HCT116 (cell line): ENCODE results near the gene DTD1. TPM values are rescaled to one million over a fixed set of nuclear protein-coding genes. Genes with fewer than 3 reads are reported as not detected.

ENCODE experiments used
- ATAC-seq: fragments of 200-7000 bp; cut with Tn5 transposase; 2 replicates; pipeline ENCODE4 v1.9.1; 2020; ENCODE audit warnings: mild to moderate bottlenecking, moderate library complexity
- BruUV-seq: library from RNA; stranded (reverse); fragments of 400-500 nt; replicated peaks from 2 replicates; lab custom pipeline; 2021; lab: Mats Ljungman, UMichigan
- CTCF ChIA-PET: fragments of 300-600 bp; sonication (Branson Sonifier 250); formaldehyde crosslinking; loops from one replicate; lab custom pipeline; 2021; ENCODE audit warnings: antibody characterized with exemption; lab: Charles Lee
- POLR2A ChIA-PET: fragments of 300-600, 350-600 bp; sonication (Branson Sonifier 250); formaldehyde crosslinking; loops from one replicate; lab custom pipeline; 2021; ENCODE audit warnings: antibody characterized with exemption; lab: Charles Lee
- RAD21 ChIA-PET, 2 experiments: fragments of 300-600 bp; sonication (Branson Sonifier 250); formaldehyde crosslinking; loops; one replicate each; lab custom pipeline; 2023; ENCODE audit warnings: low total read pairs in 2 of 2; ENCODE audit not compliant: uncharacterized antibody in 2 of 2, unreplicated experiment in 2 of 2, low non-redundant PET in 1 of 2; lab: Charles Lee
- DNase-seq: peaks from one replicate; pipeline ENCODE4 v3.0.0-alpha.2; 2010; ENCODE audit warnings: low read depth, low spot score
- H2AFZ ChIP-seq: fragments of 200-600 bp; shearing (Covaris generic), sonication (generic); 2 replicates; pipeline ENCODE4 v1.6.1; 2017; ENCODE audit warnings: low read depth, mixed run types, mixed read lengths, antibody characterized with exemption, low read length; ENCODE audit not compliant: poor library complexity, severe bottlenecking
- H3K27ac ChIP-seq: 2 replicates; pipeline ENCODE4 v1.5.1; 2012; ENCODE audit warnings: low read depth, low read length
- H3K27me3 ChIP-seq: fragments of 200-600 bp; sonication (generic); 2 replicates; pipeline ENCODE4 v1.6.1; 2016; ENCODE audit warnings: mixed run types, low read length, mixed read lengths; ENCODE audit not compliant: insufficient read depth
- H3K36me3 ChIP-seq, 2 experiments: fragments of 200-500 bp in 1 of 2; fragments of 200-600 bp in 1 of 2; sonication (Bioruptor generic) in 1 of 2; sonication (generic) in 1 of 2; 2 replicates each; pipeline versions ENCODE4 v1.5.1 to v1.6.1; 2014 to 2016; ENCODE audit warnings: low read length in 2 of 2, inconsistent platforms in 1 of 2, mixed read lengths in 1 of 2, mixed run types in 1 of 2; ENCODE audit not compliant: insufficient read depth in 2 of 2, control insufficient read depth in 1 of 2
- H3K4me1 ChIP-seq, 2 experiments: fragments of 200-600 bp in 1 of 2; sonication (generic) in 1 of 2; 2 replicates each; pipeline versions ENCODE4 v1.5.1 to v1.6.1; 2012 to 2017; ENCODE audit warnings: low read length in 2 of 2, inconsistent platforms in 1 of 2, mild to moderate bottlenecking in 1 of 2, mixed read lengths in 1 of 2, mixed run types in 1 of 2, moderate library complexity in 1 of 2; ENCODE audit not compliant: insufficient read depth in 2 of 2, control insufficient read depth in 1 of 2
- H3K4me2 ChIP-seq: fragments of 200-600 bp; sonication (generic); 2 replicates; pipeline ENCODE4 v1.6.1; 2017; ENCODE audit warnings: mixed run types, low read length, mixed read lengths
- H3K4me3 ChIP-seq, 2 experiments: fragments of 200-600 bp in 1 of 2; sonication (generic) in 1 of 2; replicated peaks in 1 of 2; 2 replicates each; pipeline ENCODE4 v1.5.1; 2011 to 2016; ENCODE audit warnings: low read length in 2 of 2, control low read depth in 1 of 2, low read depth in 1 of 2, mild to moderate bottlenecking in 1 of 2, mixed read lengths in 1 of 2, mixed run types in 1 of 2
- H3K79me2 ChIP-seq: fragments of 200-600 bp; sonication (generic); 2 replicates; pipeline ENCODE4 v1.6.1; 2017; ENCODE audit warnings: mild to moderate bottlenecking, mixed run types, low read length, moderate library complexity, mixed read lengths; ENCODE audit not compliant: insufficient read depth
- H3K9ac ChIP-seq: fragments of 200-600 bp; sonication (generic); 2 replicates; pipeline ENCODE4 v1.6.1; 2016; ENCODE audit warnings: low read length, mixed read lengths
- H3K9me2 ChIP-seq: fragments of 200-600 bp; sonication (generic), shearing (Covaris generic); 2 replicates; pipeline ENCODE4 v1.6.1; 2017; ENCODE audit warnings: mixed run types, mild to moderate bottlenecking, moderate library complexity; ENCODE audit not compliant: insufficient read depth
- H3K9me3 ChIP-seq, 2 experiments: fragments of 200-500 bp in 1 of 2; fragments of 200-600 bp in 1 of 2; sonication (Bioruptor generic) in 1 of 2; sonication (generic) in 1 of 2; 2 replicates each; pipeline ENCODE4 v1.6.1; 2014 to 2017; ENCODE audit warnings: low read length in 2 of 2, mixed read lengths in 2 of 2, inconsistent platforms in 1 of 2, low read depth in 1 of 2, mild to moderate bottlenecking in 1 of 2, mixed run types in 1 of 2, moderate library complexity in 1 of 2; ENCODE audit not compliant: control insufficient read depth in 1 of 2, insufficient read depth in 1 of 2
- H4K20me1 ChIP-seq: fragments of 200-600 bp; sonication (generic), shearing (Covaris generic); 2 replicates; pipeline ENCODE4 v1.6.1; 2017; ENCODE audit warnings: mixed run types, mild to moderate bottlenecking, moderate library complexity; ENCODE audit not compliant: insufficient read depth
- RAD21 ChIP-seq: IDR thresholded peaks from 2 replicates; pipeline ENCODE4 v1.6.1; 2012; ENCODE audit warnings: low read depth, mild to moderate bottlenecking
- SP1 ChIP-seq: IDR thresholded peaks from 2 replicates; pipeline ENCODE4 v1.6.1; 2012; ENCODE audit warnings: low read depth
- SRF ChIP-seq: IDR thresholded peaks from 2 replicates; pipeline ENCODE4 v1.6.1; 2012; ENCODE audit warnings: low read depth
- TCF7L2 ChIP-seq: IDR thresholded peaks from 2 replicates; pipeline ENCODE4 v1.7.0; 2011; ENCODE audit warnings: borderline replicate concordance, inconsistent platforms; ENCODE audit not compliant: insufficient read depth, insufficient read length; ENCODE audit errors: extremely low read depth
- ZFX ChIP-seq: fragments of 450-650 bp; IDR thresholded peaks from 2 replicates; pipeline ENCODE4 v1.6.1; 2017
- ZNF274 ChIP-seq: fragments of 200-500 bp; sonication (Bioruptor generic); IDR thresholded peaks from 2 replicates; pipeline ENCODE4 v1.6.1; 2014; ENCODE audit warnings: mild to moderate bottlenecking, low read depth, low read length, inconsistent platforms
- intact Hi-C: fragments of 100-400 bp; cut with micrococcal nuclease; formaldehyde crosslinking; loops from 2 replicates; pipeline ENCODE4 v1.10.0; 2022
- total RNA-seq: library from RNA; stranded (reverse); gene quantifications from one replicate; pipeline ENCODE4 v1.2.1, GENCODE V29; 2021; ENCODE audit not compliant: unreplicated experiment
- TF ChIP-seq, protein P1 (sequence below), 3 experiments: fragments of 200-600 bp in 1 of 3; sonication (generic) in 1 of 3; IDR thresholded peaks in 2 of 3; conservative IDR thresholded peaks in 1 of 3; 2 replicates each; pipeline ENCODE4 v1.5.1; 2012 to 2017; ENCODE audit warnings: low read depth in 2 of 3, low read length in 2 of 3, antibody characterized with exemption in 1 of 3, borderline replicate concordance in 1 of 3, control low read depth in 1 of 3, mild to moderate bottlenecking in 1 of 3, mixed read lengths in 1 of 3, mixed run types in 1 of 3, moderate library complexity in 1 of 3; ENCODE audit not compliant: insufficient read depth in 1 of 3

The DTD1 gene
- total RNA-seq, 1 experiment from 2014 or later: 54.5 TPM

- ChIA-PET POLR2A (no interaction called here), RAD21 (no interaction called here), CTCF (no interaction called here)
- H3K9me3 ChIP-seq: no peaks in the 10 kb centered on the region
- no peaks in the 10 kb centered on the region for H3K4me1 ChIP-seq
- no TSS peak for BruUV-seq
- H3K79me2 ChIP-seq: no peaks in the 10 kb centered on the region
- H3K27me3 ChIP-seq: no peaks in the 10 kb centered on the region
- no peak overlapping the region for H3K4me2 ChIP-seq
- DNase-seq (no peak), ATAC-seq (no peak)
- no peaks in the 10 kb centered on the region for H3K9me2 ChIP-seq
- H3K27ac ChIP-seq: no peak overlapping the region
- H3K4me3 ChIP-seq: no peak overlapping the region
- no peaks in the 10 kb centered on the region for H4K20me1 ChIP-seq
- TF ChIP-seq SRF (no peak), RAD21 (no peak), TCF7L2 (no peak), ZNF274 (no peak)
- TF ChIP-seq, protein P1, sequence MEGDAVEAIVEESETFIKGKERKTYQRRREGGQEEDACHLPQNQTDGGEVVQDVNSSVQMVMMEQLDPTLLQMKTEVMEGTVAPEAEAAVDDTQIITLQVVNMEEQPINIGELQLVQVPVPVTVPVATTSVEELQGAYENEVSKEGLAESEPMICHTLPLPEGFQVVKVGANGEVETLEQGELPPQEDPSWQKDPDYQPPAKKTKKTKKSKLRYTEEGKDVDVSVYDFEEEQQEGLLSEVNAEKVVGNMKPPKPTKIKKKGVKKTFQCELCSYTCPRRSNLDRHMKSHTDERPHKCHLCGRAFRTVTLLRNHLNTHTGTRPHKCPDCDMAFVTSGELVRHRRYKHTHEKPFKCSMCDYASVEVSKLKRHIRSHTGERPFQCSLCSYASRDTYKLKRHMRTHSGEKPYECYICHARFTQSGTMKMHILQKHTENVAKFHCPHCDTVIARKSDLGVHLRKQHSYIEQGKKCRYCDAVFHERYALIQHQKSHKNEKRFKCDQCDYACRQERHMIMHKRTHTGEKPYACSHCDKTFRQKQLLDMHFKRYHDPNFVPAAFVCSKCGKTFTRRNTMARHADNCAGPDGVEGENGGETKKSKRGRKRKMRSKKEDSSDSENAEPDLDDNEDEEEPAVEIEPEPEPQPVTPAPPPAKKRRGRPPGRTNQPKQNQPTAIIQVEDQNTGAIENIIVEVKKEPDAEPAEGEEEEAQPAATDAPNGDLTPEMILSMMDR (IDR thresholded peaks at IDR 0.05 in 2 of 3, conservative IDR thresholded peaks at IDR 0.05 in 1 of 3; ENCODE audit: borderline replicate concordance in 1 of 3, insufficient read depth in 1 of 3, low read depth in 2 of 3, low read length in 2 of 3): no peak
- H3K36me3 ChIP-seq: no peaks in the 10 kb centered on the region
- H3K9ac ChIP-seq: no peak overlapping the region
- no peak overlapping the region for H2AFZ ChIP-seq
- intact Hi-C loops: no loop called here
Measured at GRCh38 chr20:18717062-18717461, 129.2 kb downstream of the DTD1 start.

- Histone ChIP-seq H3K4me2 (no peak overlapping the region), H3K27me3 (no peaks in the 10 kb centered on the region), H3K9ac (no peak overlapping the region), H2AFZ (no peak overlapping the region), H3K9me2 (no peaks in the 10 kb centered on the region), H3K9me3 (no peaks in the 10 kb centered on the region), H3K27ac (no peak overlapping the region), H4K20me1 (no peaks in the 10 kb centered on the region), H3K36me3 (no peaks in the 10 kb centered on the region), H3K4me1 (no peaks in the 10 kb centered on the region), H3K4me3 (no peak overlapping the region), H3K79me2 (no peaks in the 10 kb centered on the region)
- no peak for DNase-seq
- no TSS peak for BruUV-seq
- TF ChIP-seq RAD21 (peak; percentile 26; the same call in 1 of the 2 replicates), SP1 (no peak), ZFX (no peak)
- TF ChIP-seq, protein P1 (IDR thresholded peaks at IDR 0.05 in 2 of 3, conservative IDR thresholded peaks at IDR 0.05 in 1 of 3; ENCODE audit: borderline replicate concordance in 1 of 3, insufficient read depth in 1 of 3, low read depth in 2 of 3, low read length in 2 of 3): peak in 2 of 3 experiments; percentile 26 to 31; a peak in 4 of 6 replicates
- peak; percentile 76 for ATAC-seq
- ChIA-PET RAD21 (no interaction called here), CTCF (no interaction called here), POLR2A (no interaction called here)
- intact Hi-C loops: no loop called here
Measured at GRCh38 chr20:18718129-18718528, 130.3 kb downstream of the DTD1 start.
